BLaER1 treated with 17β-estradiol and CSF1 and Interleukin-3, amounts not matched to agents 10 nM and 100 nM (cell line): ENCODE data around the gene PTPRD.

ENCODE experiments used
- H3K27ac ChIP-seq, 11 experiments: shearing (Covaris generic); formaldehyde crosslinking; 2 replicates each; pipeline ENCODE4 v1.8.1; 2022
- H3K27me3 ChIP-seq, 11 experiments: shearing (Covaris generic); formaldehyde crosslinking; 2 replicates each; pipeline ENCODE4 v1.8.1; 2022
- H3K36me3 ChIP-seq, 11 experiments: shearing (Covaris generic); formaldehyde crosslinking; 2 replicates each; pipeline ENCODE4 v1.8.1; 2022
- H3K4me1 ChIP-seq, 10 experiments: shearing (Covaris generic); formaldehyde crosslinking; 2 replicates each; pipeline ENCODE4 v1.8.1; 2022
- H3K4me2 ChIP-seq, 11 experiments: shearing (Covaris generic); formaldehyde crosslinking; 2 replicates each; pipeline ENCODE4 v1.8.1; 2022
- H3K4me3 ChIP-seq, 10 experiments: shearing (Covaris generic); formaldehyde crosslinking; 2 replicates each; pipeline ENCODE4 v1.8.1; 2022
- H3K9ac ChIP-seq, 11 experiments: shearing (Covaris generic); formaldehyde crosslinking; 2 replicates each; pipeline ENCODE4 v1.8.1; 2022
- H3K9me3 ChIP-seq, 11 experiments: shearing (Covaris generic); formaldehyde crosslinking; replicated peaks in 1 of 11; 2 replicates each; pipeline ENCODE4 v1.8.1; 2022
- H4K20me1 ChIP-seq, 11 experiments: shearing (Covaris generic); formaldehyde crosslinking; 2 replicates each; pipeline ENCODE4 v1.8.1; 2022
- Cebpa-rat ChIP-seq, 11 experiments: shearing (Covaris generic); IDR thresholded peaks; 2 replicates each; pipeline ENCODE4 v1.8.1; 2022

The PTPRD gene

GRCh38 chr9:8569823-8570222 lies 2043.0 kb downstream of the PTPRD start:
- Histone ChIP-seq H4K20me1 (no peaks in the 10 kb centered on the region), H3K27ac (no peak overlapping the region), H3K27me3 (no peaks in the 10 kb centered on the region), H3K36me3 (no peaks in the 10 kb centered on the region), H3K4me2 (no peak overlapping the region), H3K9ac (no peak overlapping the region), H3K9me3 (no peaks in the 10 kb centered on the region), H3K4me1 (no peaks in the 10 kb centered on the region), H3K4me3 (no peak overlapping the region)
- no peak for TF ChIP-seq Cebpa-rat (IDR thresholded peaks at IDR 0.05)

GRCh38 chr9:8567963-8568579 lies 2044.7 kb downstream of the PTPRD start:
- no peaks in the 10 kb centered on the region for H3K4me1 ChIP-seq
- no peak overlapping the region for H3K27ac ChIP-seq
- no peaks in the 10 kb centered on the region for H3K9me3 ChIP-seq
- H3K9ac ChIP-seq, result no peak overlapping the region
- no peak for TF ChIP-seq Cebpa-rat (IDR thresholded peaks at IDR 0.05)
- H3K4me2 ChIP-seq, result no peak overlapping the region
- no peaks in the 10 kb centered on the region for H3K36me3 ChIP-seq
- H3K4me3 ChIP-seq, result no peak overlapping the region
- no peaks in the 10 kb centered on the region for H3K27me3 ChIP-seq
- H4K20me1 ChIP-seq, result no peaks in the 10 kb centered on the region

GRCh38 chr9:8564960-8565359 lies 2047.8 kb downstream of the PTPRD start:
- TF ChIP-seq Cebpa-rat (IDR thresholded peaks at IDR 0.05), result no peak
- H3K4me1 ChIP-seq, result no peaks in the 10 kb centered on the region

GRCh38 chr9:8560560-8561525 lies 2052.0 kb downstream of the PTPRD start:
- Histone ChIP-seq H3K4me1 (no peaks in the 10 kb centered on the region), H3K4me3 (no peak overlapping the region), H3K36me3 (no peaks in the 10 kb centered on the region), H3K27me3 (no peaks in the 10 kb centered on the region), H3K9me3 (no peaks in the 10 kb centered on the region), H4K20me1 (no peaks in the 10 kb centered on the region), H3K27ac (no peak overlapping the region), H3K9ac (no peak overlapping the region), H3K4me2 (no peak overlapping the region)
- TF ChIP-seq Cebpa-rat (IDR thresholded peaks at IDR 0.05), result no peak

More at GRCh38 chr9:8564960-8565359, 2047.8 kb downstream of the PTPRD start:
- no peaks in the 10 kb centered on the region for H3K27me3 ChIP-seq
- H4K20me1 ChIP-seq, result no peaks in the 10 kb centered on the region
- no peak overlapping the region for H3K27ac ChIP-seq
- H3K36me3 ChIP-seq, result no peaks in the 10 kb centered on the region
- no peaks in the 10 kb centered on the region for H3K9me3 ChIP-seq
- no peak overlapping the region for H3K9ac ChIP-seq
- no peak overlapping the region for H3K4me2 ChIP-seq
- no peak overlapping the region for H3K4me3 ChIP-seq

- no peak overlapping the region for H3K4me2 ChIP-seq
- no peak overlapping the region for H3K4me3 ChIP-seq
- H3K9ac ChIP-seq, result no peak overlapping the region
- H3K4me1 ChIP-seq, result no peaks in the 10 kb centered on the region; a peak in 1 of 20 replicates
- no peaks in the 10 kb centered on the region for H3K27me3 ChIP-seq
- TF ChIP-seq Cebpa-rat (IDR thresholded peaks at IDR 0.05), result no peak
- H3K9me3 ChIP-seq, result no peaks in the 10 kb centered on the region
- no peaks in the 10 kb centered on the region for H4K20me1 ChIP-seq
- H3K27ac ChIP-seq, result no peak overlapping the region
- no peaks in the 10 kb centered on the region for H3K36me3 ChIP-seq
Observed at GRCh38 chr9:8558176-8558575, 2054.6 kb downstream of the PTPRD start.

- Histone ChIP-seq H3K27me3 (no peaks in the 10 kb centered on the region), H3K36me3 (no peaks in the 10 kb centered on the region), H3K4me2 (no peak overlapping the region), H3K4me3 (no peak overlapping the region), H3K4me1 (no peaks in the 10 kb centered on the region; a peak in 1 of 20 replicates), H3K27ac (no peak overlapping the region), H3K9ac (no peak overlapping the region), H4K20me1 (no peaks in the 10 kb centered on the region), H3K9me3 (no peaks in the 10 kb centered on the region)
- TF ChIP-seq Cebpa-rat (IDR thresholded peaks at IDR 0.05), result no peak
Observed at GRCh38 chr9:8555762-8556500, 2056.9 kb downstream of the PTPRD start.

GRCh38 chr9:8553444-8553843 lies 2059.4 kb downstream of the PTPRD start:
- H3K4me3 ChIP-seq, result no peak overlapping the region
- H3K4me2 ChIP-seq, result no peak overlapping the region
- no peak overlapping the region for H3K27ac ChIP-seq
- no peaks in the 10 kb centered on the region for H3K9me3 ChIP-seq
- H3K4me1 ChIP-seq, result no peaks in the 10 kb centered on the region; a peak in 1 of 20 replicates
- no peaks in the 10 kb centered on the region for H4K20me1 ChIP-seq
- H3K9ac ChIP-seq, result no peak overlapping the region
- no peak for TF ChIP-seq Cebpa-rat (IDR thresholded peaks at IDR 0.05)
- no peaks in the 10 kb centered on the region for H3K27me3 ChIP-seq
- H3K36me3 ChIP-seq, result no peaks in the 10 kb centered on the region

GRCh38 chr9:8552732-8553131 lies 2060.1 kb downstream of the PTPRD start:
- Histone ChIP-seq H3K27ac (no peak overlapping the region), H4K20me1 (no peaks in the 10 kb centered on the region), H3K4me1 (no peaks in the 10 kb centered on the region; a peak in 1 of 20 replicates), H3K4me2 (no peak overlapping the region), H3K36me3 (no peaks in the 10 kb centered on the region), H3K9ac (no peak overlapping the region), H3K27me3 (no peaks in the 10 kb centered on the region), H3K9me3 (no peaks in the 10 kb centered on the region), H3K4me3 (no peak overlapping the region)
- TF ChIP-seq Cebpa-rat (IDR thresholded peaks at IDR 0.05), result no peak

- Histone ChIP-seq H3K4me2 (no peak overlapping the region), H4K20me1 (no peaks in the 10 kb centered on the region), H3K9ac (no peak overlapping the region), H3K36me3 (no peaks in the 10 kb centered on the region), H3K9me3 (no peaks in the 10 kb centered on the region), H3K4me1 (no peaks in the 10 kb centered on the region), H3K4me3 (no peak overlapping the region), H3K27me3 (no peaks in the 10 kb centered on the region), H3K27ac (no peak overlapping the region)
- TF ChIP-seq Cebpa-rat (IDR thresholded peaks at IDR 0.05), result no peak
Observed at GRCh38 chr9:8549214-8549613, 2063.6 kb downstream of the PTPRD start.
